Measurements from ENCODE around the gene PRRC2A.
A peak's percentile ranks its signal among the peaks of the same experiment; 100 is the strongest.

PRRC2A gene

GRCh38 chr6:31615748-31616147 is 4.8 kb upstream of the PRRC2A start:
- no peaks in the 10 kb centered on the region for H3K9me3 ChIP-seq (ENCODE audit: control insufficient read depth in 1 of 2, low read length in 2 of 2)
- H3K4me3 ChIP-seq (ENCODE audit: low read depth in 1 of 2, low read length in 2 of 2): peak overlapping the region in 1 of 2 donors; percentile 50
- peak overlapping the region; percentile 56 for H3K27ac ChIP-seq (ENCODE audit: low read length)
- H3K27me3 ChIP-seq (ENCODE audit: low read depth, low read length): no peaks in the 10 kb centered on the region
- no peaks in the 10 kb centered on the region for H3K36me3 ChIP-seq (ENCODE audit: control insufficient read depth in 1 of 2, insufficient read depth in 2 of 2, low read length in 2 of 2)
- no peaks in the 10 kb centered on the region for H3K4me1 ChIP-seq (ENCODE audit: control insufficient read depth in 1 of 2, insufficient read depth in 2 of 2, low read length in 2 of 2)

- H3K36me3 ChIP-seq (ENCODE audit: control insufficient read depth in 1 of 2, insufficient read depth in 2 of 2, low read length in 2 of 2): no peaks in the 10 kb centered on the region
- no peak overlapping the region for H3K4me3 ChIP-seq (ENCODE audit: low read depth in 1 of 2, low read length in 2 of 2)
- H3K4me1 ChIP-seq (ENCODE audit: control insufficient read depth in 1 of 2, insufficient read depth in 2 of 2, low read length in 2 of 2): peaks cover 0 to 7% of the 10 kb centered on the region in 2 donors
Measured at GRCh38 chr6:31617010-31617409, 3.5 kb upstream of the PRRC2A start.

GRCh38 chr6:31619805-31620585 is 520 bp upstream of the PRRC2A start:
- H3K4me3 ChIP-seq (ENCODE audit: low read depth in 1 of 2, low read length in 2 of 2): peak overlapping the region; percentile 93

More at GRCh38 chr6:31617010-31617409, 3.5 kb upstream of the PRRC2A start:
- H3K27ac ChIP-seq (ENCODE audit: low read length): no peak overlapping the region
- no peaks in the 10 kb centered on the region for H3K9me3 ChIP-seq (ENCODE audit: control insufficient read depth in 1 of 2, low read length in 2 of 2)
- no peaks in the 10 kb centered on the region for H3K27me3 ChIP-seq (ENCODE audit: low read depth, low read length)

GRCh38 chr6:31621320-31621939 is 915 bp downstream of the PRRC2A start:
- peaks cover 0 to 17% of the 10 kb centered on the region in 2 donors for H3K4me1 ChIP-seq (ENCODE audit: control insufficient read depth in 1 of 2, insufficient read depth in 2 of 2, low read length in 2 of 2)
- H3K9me3 ChIP-seq (ENCODE audit: control insufficient read depth in 1 of 2, low read length in 2 of 2): no peaks in the 10 kb centered on the region
- H3K36me3 ChIP-seq (ENCODE audit: control insufficient read depth in 1 of 2, insufficient read depth in 2 of 2, low read length in 2 of 2): peaks cover 27 to 33% of the 10 kb centered on the region in 2 donors
- peak overlapping the region; percentile 93 for H3K4me3 ChIP-seq (ENCODE audit: low read depth in 1 of 2, low read length in 2 of 2)
- H3K27me3 ChIP-seq (ENCODE audit: low read depth, low read length): no peaks in the 10 kb centered on the region
- peak overlapping the region; percentile 92 for H3K27ac ChIP-seq (ENCODE audit: low read length)

More at GRCh38 chr6:31619805-31620585, 520 bp upstream of the PRRC2A start:
- Histone ChIP-seq H3K4me1 (ENCODE audit: control insufficient read depth in 1 of 2, insufficient read depth in 2 of 2, low read length in 2 of 2) (peaks cover 0 to 17% of the 10 kb centered on the region in 2 donors), H3K27ac (ENCODE audit: low read length) (peak overlapping the region; percentile 92), H3K36me3 (ENCODE audit: control insufficient read depth in 1 of 2, insufficient read depth in 2 of 2, low read length in 2 of 2) (peaks cover 13 to 19% of the 10 kb centered on the region in 2 donors), H3K27me3 (ENCODE audit: low read depth, low read length) (no peaks in the 10 kb centered on the region), H3K9me3 (ENCODE audit: control insufficient read depth in 1 of 2, low read length in 2 of 2) (no peaks in the 10 kb centered on the region)

- no peaks in the 10 kb centered on the region for H3K9me3 ChIP-seq (ENCODE audit: control insufficient read depth in 1 of 2, low read length in 2 of 2)
- H3K4me3 ChIP-seq (ENCODE audit: low read depth in 1 of 2, low read length in 2 of 2): peak overlapping the region; percentile 93
- peaks cover 33 to 38% of the 10 kb centered on the region in 2 donors for H3K36me3 ChIP-seq (ENCODE audit: control insufficient read depth in 1 of 2, insufficient read depth in 2 of 2, low read length in 2 of 2)
- H3K4me1 ChIP-seq (ENCODE audit: control insufficient read depth in 1 of 2, insufficient read depth in 2 of 2, low read length in 2 of 2): peaks cover 0 to 17% of the 10 kb centered on the region in 2 donors
- no peaks in the 10 kb centered on the region for H3K27me3 ChIP-seq (ENCODE audit: low read depth, low read length)
- H3K27ac ChIP-seq (ENCODE audit: low read length): peak overlapping the region; percentile 92
Measured at GRCh38 chr6:31621991-31622390, 1.5 kb downstream of the PRRC2A start.

GRCh38 chr6:31622684-31623091 is 2.2 kb downstream of the PRRC2A start:
- Histone ChIP-seq H3K9me3 (ENCODE audit: control insufficient read depth in 1 of 2, low read length in 2 of 2) (no peaks in the 10 kb centered on the region), H3K4me1 (ENCODE audit: control insufficient read depth in 1 of 2, insufficient read depth in 2 of 2, low read length in 2 of 2) (peaks cover 0 to 17% of the 10 kb centered on the region in 2 donors), H3K27me3 (ENCODE audit: low read depth, low read length) (no peaks in the 10 kb centered on the region), H3K36me3 (ENCODE audit: control insufficient read depth in 1 of 2, insufficient read depth in 2 of 2, low read length in 2 of 2) (peaks cover 40 to 45% of the 10 kb centered on the region in 2 donors), H3K27ac (ENCODE audit: low read length) (peak overlapping the region; percentile 92), H3K4me3 (ENCODE audit: low read depth in 1 of 2, low read length in 2 of 2) (peak overlapping the region; percentile 93)

GRCh38 chr6:31624070-31624469 is 3.6 kb downstream of the PRRC2A start:
- Histone ChIP-seq H3K4me3 (ENCODE audit: low read depth in 1 of 2, low read length in 2 of 2) (no peak overlapping the region), H3K4me1 (ENCODE audit: control insufficient read depth in 1 of 2, insufficient read depth in 2 of 2, low read length in 2 of 2) (peaks cover 0 to 17% of the 10 kb centered on the region in 2 donors), H3K9me3 (ENCODE audit: control insufficient read depth in 1 of 2, low read length in 2 of 2) (no peaks in the 10 kb centered on the region), H3K27me3 (ENCODE audit: low read depth, low read length) (no peaks in the 10 kb centered on the region), H3K36me3 (ENCODE audit: control insufficient read depth in 1 of 2, insufficient read depth in 2 of 2, low read length in 2 of 2) (peaks cover 53 to 59% of the 10 kb centered on the region in 2 donors), H3K27ac (ENCODE audit: low read length) (no peak overlapping the region)

- Histone ChIP-seq H3K27ac (ENCODE audit: low read length) (no peak overlapping the region), H3K9me3 (ENCODE audit: control insufficient read depth in 1 of 2, low read length in 2 of 2) (no peaks in the 10 kb centered on the region), H3K27me3 (ENCODE audit: low read depth, low read length) (no peaks in the 10 kb centered on the region), H3K36me3 (ENCODE audit: control insufficient read depth in 1 of 2, insufficient read depth in 2 of 2, low read length in 2 of 2) (peaks cover 70 to 88% of the 10 kb centered on the region in 2 donors), H3K4me3 (ENCODE audit: low read depth in 1 of 2, low read length in 2 of 2) (no peak overlapping the region), H3K4me1 (ENCODE audit: control insufficient read depth in 1 of 2, insufficient read depth in 2 of 2, low read length in 2 of 2) (peaks cover 0 to 10% of the 10 kb centered on the region in 2 donors)
Measured at GRCh38 chr6:31626952-31627351, 6.4 kb downstream of the PRRC2A start.

GRCh38 chr6:31627690-31628287 is 7.3 kb downstream of the PRRC2A start:
- H3K27ac ChIP-seq (ENCODE audit: low read length): no peak overlapping the region
- peaks cover 78 to 96% of the 10 kb centered on the region in 2 donors for H3K36me3 ChIP-seq (ENCODE audit: control insufficient read depth in 1 of 2, insufficient read depth in 2 of 2, low read length in 2 of 2)
- no peaks in the 10 kb centered on the region for H3K27me3 ChIP-seq (ENCODE audit: low read depth, low read length)
- peaks cover 0 to 5% of the 10 kb centered on the region in 2 donors for H3K4me1 ChIP-seq (ENCODE audit: control insufficient read depth in 1 of 2, insufficient read depth in 2 of 2, low read length in 2 of 2)
- no peaks in the 10 kb centered on the region for H3K9me3 ChIP-seq (ENCODE audit: control insufficient read depth in 1 of 2, low read length in 2 of 2)
- no peak overlapping the region for H3K4me3 ChIP-seq (ENCODE audit: low read depth in 1 of 2, low read length in 2 of 2)

GRCh38 chr6:31629014-31629413 is 8.5 kb downstream of the PRRC2A start:
- H3K36me3 ChIP-seq (ENCODE audit: control insufficient read depth in 1 of 2, insufficient read depth in 2 of 2, low read length in 2 of 2): peaks cover 73 to 97% of the 10 kb centered on the region in 2 donors
- peaks cover 0 to 3% of the 10 kb centered on the region in 2 donors for H3K4me1 ChIP-seq (ENCODE audit: control insufficient read depth in 1 of 2, insufficient read depth in 2 of 2, low read length in 2 of 2)
- H3K9me3 ChIP-seq (ENCODE audit: control insufficient read depth in 1 of 2, low read length in 2 of 2): no peaks in the 10 kb centered on the region
- H3K4me3 ChIP-seq (ENCODE audit: low read depth in 1 of 2, low read length in 2 of 2): no peak overlapping the region
- H3K27me3 ChIP-seq (ENCODE audit: low read depth, low read length): no peaks in the 10 kb centered on the region
- H3K27ac ChIP-seq (ENCODE audit: low read length): no peak overlapping the region
